ENCODE measurements around the gene ARID5B.

ARID5B gene

GRCh38 chr10:61904733-61905725 is 3.5 kb downstream of the ARID5B start:
- DNase-seq, result peak; percentile 49

GRCh38 chr10:61905837-61906561 is 4.5 kb downstream of the ARID5B start:
- peak; percentile 35 for DNase-seq

- no peak for DNase-seq
Observed at GRCh38 chr10:61906562-61906901, 5.0 kb downstream of the ARID5B start.

- no peak for DNase-seq
Observed at GRCh38 chr10:61907011-61907410, 5.5 kb downstream of the ARID5B start.

- DNase-seq, result no peak
Observed at GRCh38 chr10:61907587-61907986, 6.1 kb downstream of the ARID5B start.

GRCh38 chr10:61910226-61910805 is 8.8 kb downstream of the ARID5B start:
- no peak for DNase-seq

GRCh38 chr10:61910894-61911293 is 9.4 kb downstream of the ARID5B start:
- DNase-seq, result no peak

GRCh38 chr10:61911425-61911824 is 9.9 kb downstream of the ARID5B start:
- DNase-seq, result no peak

GRCh38 chr10:61912981-61913380 is 11.5 kb downstream of the ARID5B start:
- DNase-seq, result no peak

GRCh38 chr10:61918140-61918539 is 16.6 kb downstream of the ARID5B start:
- no peak for DNase-seq

GRCh38 chr10:61918989-61919388 is 17.5 kb downstream of the ARID5B start:
- no peak for DNase-seq

GRCh38 chr10:61919646-61920215 is 18.2 kb downstream of the ARID5B start:
- no peak for DNase-seq

GRCh38 chr10:61921143-61921542 is 19.6 kb downstream of the ARID5B start:
- no peak for DNase-seq

- no peak for DNase-seq
Observed at GRCh38 chr10:61923210-61923949, 21.9 kb downstream of the ARID5B start.

- DNase-seq, result no peak
Observed at GRCh38 chr10:61923950-61924274, 22.4 kb downstream of the ARID5B start.

GRCh38 chr10:61929555-61929954 is 28.1 kb downstream of the ARID5B start:
- DNase-seq, result no peak

- DNase-seq, result no peak
Observed at GRCh38 chr10:61931620-61932332, 30.3 kb downstream of the ARID5B start.

GRCh38 chr10:61933859-61934555 is 32.5 kb downstream of the ARID5B start:
- DNase-seq, result no peak

GRCh38 chr10:61935077-61935476 is 33.6 kb downstream of the ARID5B start:
- no peak for DNase-seq

- no peak for DNase-seq
Observed at GRCh38 chr10:61936770-61937169, 35.3 kb downstream of the ARID5B start.

GRCh38 chr10:61937631-61938351 is 36.3 kb downstream of the ARID5B start:
- DNase-seq, result no peak
